ENCODE measurements around the gene LRRC36. TPM values are rescaled to one million over a fixed set of nuclear protein-coding genes. Genes with fewer than 3 reads are reported as not detected.
A peak's percentile ranks its signal among the peaks of the same experiment; 100 is the strongest.

The LRRC36 gene
- total RNA-seq, 1 donor from 2014 or later, result 0.69 TPM

- POLR2A ChIA-PET, result no interaction called here
- DNase-seq, result no peak
- Mint-ChIP-seq H3K36me3 (ENCODE audit: low read depth) (no peaks in the 10 kb centered on the region), H3K27me3 (peaks cover 23% of the 10 kb centered on the region), H3K27ac (peak overlapping the region; percentile 19), H3K4me1 (peaks cover 19% of the 10 kb centered on the region), H3K9me3 (no peaks in the 10 kb centered on the region), H3K4me3 (no peak overlapping the region)
- no peak for ATAC-seq (ENCODE audit: low read depth)
- CTCF ChIA-PET, result interaction anchor here (1.0 to 1.1 kb wide), 2 partner anchors 9 to 57 kb away, joined by 3 read pairs; no protein-coding TSS in a partner anchor
- intact Hi-C loops (cut with micrococcal nuclease), result no loop called here
- TF ChIP-seq, protein P1, sequence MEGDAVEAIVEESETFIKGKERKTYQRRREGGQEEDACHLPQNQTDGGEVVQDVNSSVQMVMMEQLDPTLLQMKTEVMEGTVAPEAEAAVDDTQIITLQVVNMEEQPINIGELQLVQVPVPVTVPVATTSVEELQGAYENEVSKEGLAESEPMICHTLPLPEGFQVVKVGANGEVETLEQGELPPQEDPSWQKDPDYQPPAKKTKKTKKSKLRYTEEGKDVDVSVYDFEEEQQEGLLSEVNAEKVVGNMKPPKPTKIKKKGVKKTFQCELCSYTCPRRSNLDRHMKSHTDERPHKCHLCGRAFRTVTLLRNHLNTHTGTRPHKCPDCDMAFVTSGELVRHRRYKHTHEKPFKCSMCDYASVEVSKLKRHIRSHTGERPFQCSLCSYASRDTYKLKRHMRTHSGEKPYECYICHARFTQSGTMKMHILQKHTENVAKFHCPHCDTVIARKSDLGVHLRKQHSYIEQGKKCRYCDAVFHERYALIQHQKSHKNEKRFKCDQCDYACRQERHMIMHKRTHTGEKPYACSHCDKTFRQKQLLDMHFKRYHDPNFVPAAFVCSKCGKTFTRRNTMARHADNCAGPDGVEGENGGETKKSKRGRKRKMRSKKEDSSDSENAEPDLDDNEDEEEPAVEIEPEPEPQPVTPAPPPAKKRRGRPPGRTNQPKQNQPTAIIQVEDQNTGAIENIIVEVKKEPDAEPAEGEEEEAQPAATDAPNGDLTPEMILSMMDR (IDR thresholded peaks at IDR 0.05), result no peak
Measured at GRCh38 chr16:67389911-67390815, 63.5 kb downstream of the LRRC36 start.

GRCh38 chr16:67390816-67391423 lies 64.3 kb downstream of the LRRC36 start:
- intact Hi-C loops (cut with micrococcal nuclease), result no loop called here
- H3K4me3 Mint-ChIP-seq, result no peak overlapping the region
- H3K27me3 Mint-ChIP-seq, result peaks cover 23% of the 10 kb centered on the region
- ATAC-seq (ENCODE audit: low read depth) (no peak), DNase-seq (no peak)
- CTCF ChIA-PET, result interaction anchor here (1.0 kb wide), 1 partner anchor 56 kb away, joined by 3 read pairs; no protein-coding TSS in a partner anchor
- peaks cover 19% of the 10 kb centered on the region for H3K4me1 Mint-ChIP-seq
- POLR2A ChIA-PET, result interaction anchor here (0.6 kb wide), 1 partner anchor 13 kb away, joined by 4 read pairs; no protein-coding TSS in a partner anchor
- no peak overlapping the region for H3K27ac Mint-ChIP-seq
- no peaks in the 10 kb centered on the region for H3K36me3 Mint-ChIP-seq (ENCODE audit: low read depth)
- no peaks in the 10 kb centered on the region for H3K9me3 Mint-ChIP-seq
- TF ChIP-seq, protein P1 (IDR thresholded peaks at IDR 0.05), result no peak

- no peaks in the 10 kb centered on the region for H3K9me3 Mint-ChIP-seq
- H3K36me3 Mint-ChIP-seq (ENCODE audit: low read depth), result no peaks in the 10 kb centered on the region
- intact Hi-C loops (cut with micrococcal nuclease), result no loop called here
- DNase-seq (no peak), ATAC-seq (ENCODE audit: low read depth) (no peak)
- CTCF ChIA-PET, result no interaction called here
- POLR2A ChIA-PET, result interaction anchor here (0.6 kb wide), 1 partner anchor 12 kb away, joined by 4 read pairs; no protein-coding TSS in a partner anchor
- TF ChIP-seq, protein P1 (IDR thresholded peaks at IDR 0.05), result no peak
- no peak overlapping the region for H3K4me3 Mint-ChIP-seq
- H3K27me3 Mint-ChIP-seq, result peaks cover 23% of the 10 kb centered on the region
- no peak overlapping the region for H3K27ac Mint-ChIP-seq
- H3K4me1 Mint-ChIP-seq, result peaks cover 19% of the 10 kb centered on the region
Measured at GRCh38 chr16:67391424-67392300, 65.0 kb downstream of the LRRC36 start.

DNA sequence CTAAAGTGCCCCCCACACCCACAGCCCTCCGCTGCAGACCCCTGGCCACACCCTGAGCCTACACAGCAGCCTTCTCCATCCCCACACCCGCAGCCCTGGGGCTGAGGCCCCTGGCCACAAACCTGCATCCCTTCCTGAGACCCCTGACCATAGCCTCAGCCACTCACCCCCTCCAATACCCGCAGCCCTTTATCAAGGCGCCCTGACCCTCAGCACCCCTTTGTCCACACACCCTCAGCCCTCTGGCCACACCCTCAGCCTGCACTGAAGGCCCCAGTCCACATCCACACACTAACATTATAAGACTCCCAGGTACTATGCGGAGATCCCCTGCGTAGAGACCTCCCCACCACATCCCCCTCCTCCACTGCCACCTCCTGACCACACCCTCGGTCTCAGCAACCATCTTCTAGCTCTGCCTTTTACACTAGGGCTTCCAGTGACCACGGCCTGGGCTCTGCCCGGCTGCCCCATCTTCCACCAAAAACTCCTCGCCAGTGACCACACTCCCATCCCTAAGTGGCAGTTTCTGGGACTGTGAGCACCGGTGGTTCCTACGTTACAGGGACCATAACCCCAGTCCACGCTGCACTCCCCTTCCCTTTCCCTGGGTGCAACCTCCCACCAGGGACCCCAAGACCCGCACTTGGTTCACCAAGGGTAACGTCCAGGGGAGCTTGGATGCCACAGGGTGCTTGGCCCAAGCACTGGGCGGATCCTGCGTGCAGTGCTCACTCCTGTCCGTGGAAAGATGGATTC lies 65.9 kb downstream of the LRRC36 start:
- H3K4me1 Mint-ChIP-seq, result peaks cover 19% of the 10 kb centered on the region
- TF ChIP-seq, protein P1 (IDR thresholded peaks at IDR 0.05), result no peak
- no peaks in the 10 kb centered on the region for H3K9me3 Mint-ChIP-seq
- POLR2A ChIA-PET, result no interaction called here
- H3K27ac Mint-ChIP-seq, result no peak overlapping the region
- no peak for DNase-seq
- H3K36me3 Mint-ChIP-seq (ENCODE audit: low read depth), result no peaks in the 10 kb centered on the region
- peaks cover 23% of the 10 kb centered on the region for H3K27me3 Mint-ChIP-seq
- intact Hi-C loops (cut with micrococcal nuclease), result no loop called here
- no peak overlapping the region for H3K4me3 Mint-ChIP-seq
- ATAC-seq (ENCODE audit: low read depth), result no peak
- CTCF ChIA-PET, result no interaction called here

Measured in activated B cell treated with CpG ODN at 0.5 μM for 24 hours (primary cell).